ENCODE measurements around the gene ENTPD8. TPM values are rescaled to one million over a fixed set of nuclear protein-coding genes. Genes with fewer than 3 reads are reported as not detected.

The ENTPD8 gene
- total and polyA plus RNA-seq, 2 of the 4 experiments (the other 2 are of a cell fraction) = 0.07 TPM; not detected in 1

DNA sequence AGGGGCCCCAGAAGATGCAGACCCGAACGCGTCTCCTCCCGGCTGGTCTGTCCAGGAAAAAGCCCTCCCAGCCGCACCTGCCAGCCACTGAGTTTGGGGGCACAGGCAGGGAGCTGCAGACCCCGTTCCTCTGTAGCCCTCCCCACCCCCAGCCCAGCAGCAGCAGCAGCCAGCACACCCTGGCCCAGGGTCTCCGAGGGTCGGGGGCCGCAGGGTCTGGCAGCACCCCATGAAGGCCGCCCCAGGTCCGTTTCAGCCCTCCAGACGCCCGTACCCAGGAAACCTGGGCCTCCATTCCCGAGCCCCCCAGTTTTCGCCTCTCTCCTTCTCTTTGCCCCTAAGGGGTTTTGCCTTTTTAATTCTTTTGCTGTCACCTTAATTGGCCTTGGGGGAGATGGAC, 37.9 kb downstream of the ENTPD8 start:
- no peak overlapping the region for H3K9ac ChIP-seq (ENCODE audit: low read depth, low read length)
- H2AK9ac ChIP-seq (replicated peaks; ENCODE audit: low read depth, low read length, poor library complexity) = no peak overlapping the region
- H3K79me1 ChIP-seq (ENCODE audit: low read depth in 1 of 2, low read length in 2 of 2) = no peaks in the 10 kb centered on the region; a peak in 1 of 4 replicates
- no peaks in the 10 kb centered on the region for H4K20me1 ChIP-seq (ENCODE audit: insufficient read depth, low read length)
- H3K18ac ChIP-seq (ENCODE audit: low read depth, low read length) = no peak overlapping the region
- ChIA-PET POLR2A (ENCODE audit: unreplicated experiment) (no interaction called here), CTCF (no interaction called here)
- dilution Hi-C loops (cut with HindIII; ENCODE audit: low sequenced_read_pairs, unreplicated experiment) = no loop called here
- WGBS, 2 experiments (ENCODE audit: extremely low coverage in 2 of 2, insufficient read length in 1 of 2) = 95% methylated on average over 4 of the region's 15 CpGs; no CpG with 5 or more reads in 1 of the 2 experiments
- no peak overlapping the region for H3K27ac ChIP-seq (ENCODE audit: insufficient read depth, low read length)
- no peak overlapping the region for H3K23ac ChIP-seq (ENCODE audit: low read depth, low read length)
- ATAC-seq (ENCODE audit: low read depth) = no peak
- H3K56ac ChIP-seq (ENCODE audit: extremely low read depth, insufficient read depth, low read length) = no peak overlapping the region
- H2BK15ac ChIP-seq (ENCODE audit: low read depth, low read length) = no peak overlapping the region
- no peak overlapping the region for H2AK5ac ChIP-seq (ENCODE audit: low read depth, low read length)
- no peak overlapping the region for H3K4me2 ChIP-seq (ENCODE audit: low read depth, low read length)
- intact Hi-C loops (cut with micrococcal nuclease) = no loop called here
- no peak for DNase-seq
- H4K5ac ChIP-seq (ENCODE audit: low read depth, low read length) = no peak overlapping the region
- no peaks in the 10 kb centered on the region for H3K27me3 ChIP-seq (ENCODE audit: control insufficient read depth, insufficient read depth, low read length)
- H3K4ac ChIP-seq (ENCODE audit: low read depth, low read length) = no peak overlapping the region
- no peak overlapping the region for H2AFZ ChIP-seq (replicated peaks; ENCODE audit: low read length, poor library complexity)
- H2BK5ac ChIP-seq (ENCODE audit: low read depth, low read length, poor library complexity, severe bottlenecking) = no peak overlapping the region
- no peak overlapping the region for H3K14ac ChIP-seq (replicated peaks; ENCODE audit: low read depth, low read length)
- in situ Hi-C loops (cut with MboI; ENCODE audit: low sequenced_read_pairs) = loop anchor here (5.0 kb wide), 1 partner anchor 111 kb away; no protein-coding TSS in a partner anchor
- no peaks in the 10 kb centered on the region for H3K9me3 ChIP-seq (ENCODE audit: control insufficient read depth, insufficient read depth, low read length)
- TF ChIP-seq FOS (IDR thresholded peaks at IDR 0.05; ENCODE audit: low read depth, low read length) (no peak), SMC3 (IDR thresholded peaks at IDR 0.05; ENCODE audit: low read depth, low read length) (no peak), MAFK (IDR thresholded peaks at IDR 0.05; ENCODE audit: low read depth, low read length) (no peak), MAZ (IDR thresholded peaks at IDR 0.05; ENCODE audit: borderline replicate concordance, low read depth, low read length) (no peak)
- no peak overlapping the region for H2BK20ac ChIP-seq (ENCODE audit: low read depth, low read length)
- no peaks in the 10 kb centered on the region for H3K36me3 ChIP-seq (ENCODE audit: control insufficient read depth, insufficient read depth, low read length)
- 0 out of 2 replicates have a peak, but pooled peaks cover 3% of the 10 kb centered on the region for H3K9me1 ChIP-seq (ENCODE audit: insufficient read depth, low read length)
- H3K4me3 ChIP-seq (ENCODE audit: insufficient read depth, low read depth, low read length) = no peak overlapping the region
- H4K91ac ChIP-seq (ENCODE audit: insufficient read depth, low read depth, low read length) = no peak overlapping the region
- no peak overlapping the region for H4K8ac ChIP-seq (ENCODE audit: low read depth in 2 of 2, low read length in 2 of 2)
- no peak overlapping the region for H2BK120ac ChIP-seq (ENCODE audit: low read depth, low read length)
- H3K4me1 ChIP-seq (ENCODE audit: control insufficient read depth, insufficient read depth, low read length) = peaks cover 5% of the 10 kb centered on the region; the same call in 1 of the 2 replicates
- BruUV-seq (replicated peaks) = no TSS peak

All from IMR-90 (cell line).